Neuronal stem cell (in vitro differentiated cells): ENCODE data around the gene ELAVL3. TPM values are rescaled to one million over a fixed set of nuclear protein-coding genes. Genes with fewer than 3 reads are reported as not detected.

Source experiments
- DNase-seq: peaks from one replicate; pipeline ENCODE4 v3.0.0-alpha.2; 2013; ENCODE audit warnings: low spot score
- H2AFZ ChIP-seq: one replicate; pipeline ENCODE4 v1.6.1; 2013; ENCODE audit warnings: mild to moderate bottlenecking, low read length, inconsistent platforms
- H2AK5ac ChIP-seq: 2 replicates; pipeline ENCODE4 v1.6.1; 2013; ENCODE audit warnings: low read depth, mild to moderate bottlenecking, inconsistent platforms, low read length, moderate library complexity, mixed read lengths
- H2BK120ac ChIP-seq: 2 replicates; pipeline ENCODE4 v1.6.1; 2013; ENCODE audit warnings: low read depth, mild to moderate bottlenecking, inconsistent platforms, low read length, moderate library complexity, mixed read lengths
- H2BK12ac ChIP-seq: one replicate; pipeline ENCODE4 v1.6.1; 2013; ENCODE audit warnings: low read length, inconsistent platforms
- H2BK15ac ChIP-seq: 2 replicates; pipeline ENCODE4 v1.6.1; 2013; ENCODE audit warnings: mild to moderate bottlenecking, low read length, inconsistent platforms, mixed read lengths
- H2BK5ac ChIP-seq: one replicate; pipeline ENCODE4 v1.6.1; 2013; ENCODE audit warnings: inconsistent platforms, mild to moderate bottlenecking, low read length, moderate library complexity
- H3K14ac ChIP-seq: one replicate; pipeline ENCODE4 v1.6.1; 2013; ENCODE audit warnings: low read length, inconsistent platforms
- H3K18ac ChIP-seq: 2 replicates; pipeline ENCODE4 v1.6.1; 2013; ENCODE audit warnings: low read length, inconsistent platforms
- H3K23ac ChIP-seq: 2 replicates; pipeline ENCODE4 v1.6.1; 2013; ENCODE audit warnings: low read depth, mild to moderate bottlenecking, mixed read lengths, low read length, inconsistent platforms; ENCODE audit not compliant: poor library complexity
- H3K27ac ChIP-seq: replicated peaks from 3 replicates; pipeline ENCODE4 v1.5.1; 2013; ENCODE audit warnings: low read length, inconsistent platforms
- H3K27me3 ChIP-seq, 3 experiments: 2 replicates each; pipeline ENCODE4 v1.6.1; 2013; ENCODE audit warnings: low read length in 3 of 3, mild to moderate bottlenecking in 2 of 3, inconsistent platforms in 1 of 3, low read depth in 1 of 3, mixed read lengths in 1 of 3, moderate library complexity in 1 of 3; ENCODE audit not compliant: control insufficient read depth in 3 of 3, insufficient read depth in 3 of 3
- H3K36me3 ChIP-seq, 2 donors: replicated peaks in 1 of 2; 2 replicates each; pipeline ENCODE4 v1.6.1; 2013; ENCODE audit warnings: low read length in 2 of 2; ENCODE audit not compliant: control insufficient read depth in 2 of 2, insufficient read depth in 2 of 2
- H3K4ac ChIP-seq: 2 replicates; pipeline ENCODE4 v1.6.1; 2013; ENCODE audit warnings: inconsistent platforms, mild to moderate bottlenecking, low read length, moderate library complexity
- H3K4me1 ChIP-seq, 2 donors: 1 replicate in 1 of 2; 2 replicates in 1 of 2; pipeline ENCODE4 v1.6.1; 2013; ENCODE audit warnings: low read length in 2 of 2, low read depth in 1 of 2; ENCODE audit not compliant: control insufficient read depth in 2 of 2, insufficient read depth in 1 of 2
- H3K4me2 ChIP-seq: one replicate; pipeline ENCODE4 v1.6.1; 2013; ENCODE audit warnings: mild to moderate bottlenecking, low read length, inconsistent platforms; ENCODE audit not compliant: insufficient read depth, poor library complexity, severe bottlenecking
- H3K4me3 ChIP-seq, 2 donors: 2 replicates each; pipeline ENCODE4 v1.5.1; 2013; ENCODE audit warnings: low read length in 2 of 2, mild to moderate bottlenecking in 2 of 2, inconsistent platforms in 1 of 2, moderate library complexity in 1 of 2
- H3K79me1 ChIP-seq: one replicate; pipeline ENCODE4 v1.6.1; 2013; ENCODE audit warnings: low read depth, mild to moderate bottlenecking, inconsistent platforms, low read length, moderate library complexity
- H3K9ac ChIP-seq: one replicate; pipeline ENCODE4 v1.6.1; 2013; ENCODE audit warnings: mild to moderate bottlenecking, low read depth, low read length, inconsistent platforms; ENCODE audit not compliant: poor library complexity
- H3K9me3 ChIP-seq, 2 donors: replicated peaks in 1 of 2; 2 replicates each; pipeline versions ENCODE3 to v1.6.1; 2013; ENCODE audit warnings: low read length in 2 of 2, mild to moderate bottlenecking in 2 of 2, inconsistent platforms in 1 of 2, low read depth in 1 of 2, mixed read lengths in 1 of 2, moderate library complexity in 1 of 2; ENCODE audit not compliant: control insufficient read depth in 2 of 2, insufficient read depth in 1 of 2
- H4K8ac ChIP-seq: one replicate; pipeline ENCODE4 v1.6.1; 2013; ENCODE audit warnings: low read depth, mild to moderate bottlenecking, inconsistent platforms, low read length, moderate library complexity
- H4K91ac ChIP-seq: one replicate; pipeline ENCODE4 v1.6.1; 2013; ENCODE audit warnings: low read length, low read depth, mild to moderate bottlenecking, inconsistent platforms; ENCODE audit not compliant: poor library complexity
- WGBS, 2 donors: extraction: QIAGEN DNeasy Blood & Tissue Kit; methylation state at CpG; one replicate each; pipeline ENCODE4 v1.1.7; 2013; ENCODE audit warnings: missing lambda C conversion rate in 2 of 2, mixed read lengths in 1 of 2; ENCODE audit not compliant: insufficient read length in 2 of 2, insufficient replicate concordance in 1 of 2; ENCODE audit errors: extremely low coverage in 2 of 2; 5-methylcytosine and 5-hydroxymethylcytosine counted together
- small RNA-seq: library from polyadenylated mRNA; stranded (forward); fragments of <200 nt; extraction: miRNeasy Mini kit (QIAGEN cat#:217004); gene quantifications from one replicate; pipeline ENCODE3, GENCODE V24; 2013; ENCODE audit not compliant: insufficient read depth

Gene ELAVL3

GRCh38 chr19:11401808-11402543, 78.9 kb downstream of the ELAVL3 start:
- H2BK12ac ChIP-seq: no peak overlapping the region
- H3K14ac ChIP-seq: no peak overlapping the region
- no peaks in the 10 kb centered on the region for H3K9me3 ChIP-seq
- H2BK15ac ChIP-seq: no peak overlapping the region
- H4K8ac ChIP-seq: no peak overlapping the region
- DNase-seq: no peak
- H3K4me1 ChIP-seq: peaks cover 2 to 8% of the 10 kb centered on the region in 2 donors
- peak overlapping the region; percentile 88 for H2AK5ac ChIP-seq
- peaks cover 0 to 7% (median 5%) of the 10 kb centered on the region in 3 experiments for H3K27me3 ChIP-seq
- H3K36me3 ChIP-seq: no peaks in the 10 kb centered on the region
- no peak overlapping the region for H3K23ac ChIP-seq
- no peak overlapping the region for H3K4me3 ChIP-seq
- H2BK120ac ChIP-seq: no peak overlapping the region
- no peak overlapping the region for H4K91ac ChIP-seq
- H3K18ac ChIP-seq: peak overlapping the region; percentile 38
- H2BK5ac ChIP-seq: peak overlapping the region; percentile 93
- no peak overlapping the region for H3K9ac ChIP-seq
- WGBS, 2 donors: no CpG with 5 or more reads among the region's 9 CpGs
- no peak overlapping the region for H2AFZ ChIP-seq
- no peak overlapping the region for H3K4ac ChIP-seq
- H3K79me1 ChIP-seq: no peaks in the 10 kb centered on the region
- no peak overlapping the region for H3K27ac ChIP-seq
- no peak overlapping the region for H3K4me2 ChIP-seq

Small RNA genes within 50 kb of the gene (small RNA-seq; reads per million reads assigned to genes)
- gene MIR7974: 1,092 reads per million, percentile 99 among the genes with 10 or more reads in this experiment
- gene RF00019: not detected
- not detected for gene RN7SL833P
